Mammary epithelial cell (primary cell): Measurements from ENCODE around the gene SORBS2.

Source experiments
- EZH2 ChIP-seq: IDR thresholded peaks from 2 replicates; pipeline ENCODE4 v1.6.1; 2012; ENCODE audit warnings: low read length, inconsistent platforms, borderline replicate concordance
- TF ChIP-seq, protein P1 (sequence below), 2 donors: IDR thresholded peaks in 1 of 2; conservative IDR thresholded peaks in 1 of 2; 2 replicates each; pipeline ENCODE4 v1.5.1; 2011 to 2012; ENCODE audit warnings: inconsistent platforms in 2 of 2, low read length in 2 of 2, mild to moderate bottlenecking in 2 of 2, control low read depth in 1 of 2, low read depth in 1 of 2; ENCODE audit not compliant: insufficient read depth in 1 of 2; ENCODE audit errors: extremely low read depth in 1 of 2

DNA sequence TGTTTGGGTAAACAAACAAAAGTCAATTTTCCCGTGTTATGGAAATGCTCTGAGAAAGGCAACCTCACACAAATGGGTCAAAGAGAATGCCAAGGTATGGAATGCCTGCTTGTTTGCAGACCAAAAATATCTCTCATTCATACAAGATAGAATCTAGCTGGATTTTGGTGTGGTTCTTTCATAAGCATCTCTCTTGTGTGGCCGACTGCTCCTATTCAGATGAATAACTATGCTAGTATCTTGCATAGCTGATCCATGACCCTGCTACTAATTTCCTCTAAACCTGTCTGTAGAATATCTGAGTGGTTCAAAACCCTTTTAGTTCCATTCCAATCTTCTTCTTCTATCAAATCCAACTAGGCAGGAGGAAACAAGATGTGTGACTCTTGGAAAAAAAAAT is 28.2 kb upstream of the SORBS2 start:
- TF ChIP-seq, protein P1, sequence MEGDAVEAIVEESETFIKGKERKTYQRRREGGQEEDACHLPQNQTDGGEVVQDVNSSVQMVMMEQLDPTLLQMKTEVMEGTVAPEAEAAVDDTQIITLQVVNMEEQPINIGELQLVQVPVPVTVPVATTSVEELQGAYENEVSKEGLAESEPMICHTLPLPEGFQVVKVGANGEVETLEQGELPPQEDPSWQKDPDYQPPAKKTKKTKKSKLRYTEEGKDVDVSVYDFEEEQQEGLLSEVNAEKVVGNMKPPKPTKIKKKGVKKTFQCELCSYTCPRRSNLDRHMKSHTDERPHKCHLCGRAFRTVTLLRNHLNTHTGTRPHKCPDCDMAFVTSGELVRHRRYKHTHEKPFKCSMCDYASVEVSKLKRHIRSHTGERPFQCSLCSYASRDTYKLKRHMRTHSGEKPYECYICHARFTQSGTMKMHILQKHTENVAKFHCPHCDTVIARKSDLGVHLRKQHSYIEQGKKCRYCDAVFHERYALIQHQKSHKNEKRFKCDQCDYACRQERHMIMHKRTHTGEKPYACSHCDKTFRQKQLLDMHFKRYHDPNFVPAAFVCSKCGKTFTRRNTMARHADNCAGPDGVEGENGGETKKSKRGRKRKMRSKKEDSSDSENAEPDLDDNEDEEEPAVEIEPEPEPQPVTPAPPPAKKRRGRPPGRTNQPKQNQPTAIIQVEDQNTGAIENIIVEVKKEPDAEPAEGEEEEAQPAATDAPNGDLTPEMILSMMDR (conservative IDR thresholded peaks at IDR 0.05 in 1 of 2, IDR thresholded peaks at IDR 0.05 in 1 of 2; ENCODE audit: extremely low read depth in 1 of 2, insufficient read depth in 1 of 2, low read depth in 1 of 2, low read length in 2 of 2) = no peak
- TF ChIP-seq EZH2 = no peak
